Measurements from ENCODE around the gene OOSP3. TPM values are rescaled to one million over a fixed set of nuclear protein-coding genes. Genes with fewer than 3 reads are reported as not detected.

OOSP3 gene
- polyA plus RNA-seq, 1 of the 3 experiments (the other 2 are of a cell fraction) = not detected

DNA sequence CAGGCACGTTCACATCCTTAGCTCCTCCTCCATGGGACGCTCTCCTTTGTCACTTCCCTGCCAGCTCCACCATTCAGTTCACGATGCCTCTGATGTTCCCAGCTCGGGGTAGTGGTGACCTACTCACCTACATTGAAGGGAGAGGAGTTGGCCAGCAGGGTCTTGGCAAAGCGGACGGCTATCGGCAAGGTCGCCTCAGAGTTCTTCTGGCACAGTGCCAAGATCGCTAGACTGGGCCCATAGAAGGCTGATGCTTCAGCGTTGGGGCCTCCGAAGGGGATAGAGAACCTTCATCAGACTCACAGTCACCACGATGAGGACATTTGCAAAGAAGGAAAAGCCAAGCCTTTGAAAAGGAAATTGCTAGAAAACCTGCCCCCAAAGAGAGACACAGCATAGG lies 36.3 kb upstream of the OOSP3 start:
- Histone ChIP-seq H4K20me1 (ENCODE audit: insufficient read depth) (no peaks in the 10 kb centered on the region), H3K9me2 (no peaks in the 10 kb centered on the region), H3K4me3 (ENCODE audit: low read depth in 2 of 2, low read length in 1 of 2) (no peak overlapping the region), H3F3A (replicated peaks; ENCODE audit: insufficient read depth) (no peaks in the 10 kb centered on the region), H3K4me1 (ENCODE audit: control insufficient read depth in 1 of 2, insufficient read depth in 2 of 2, low read depth in 1 of 2, low read length in 1 of 2) (no peaks in the 10 kb centered on the region), H3K27me3 (ENCODE audit: insufficient read depth) (no peaks in the 10 kb centered on the region; the same call in 1 of the 2 replicates), H2AFZ (ENCODE audit: low read depth) (no peak overlapping the region), H3K4me2 (no peak overlapping the region), H3K36me3 (replicated peaks in 1 of 2; ENCODE audit: control insufficient read depth in 1 of 2, insufficient read depth in 2 of 2, low read length in 1 of 2) (no peaks in the 10 kb centered on the region), H3K79me2 (ENCODE audit: insufficient read depth) (no peaks in the 10 kb centered on the region), H3K27ac (ENCODE audit: low read depth in 2 of 2, low read length in 1 of 2) (no peak overlapping the region), H3K9me3 (no peaks in the 10 kb centered on the region), H3K9ac (no peak overlapping the region)
- no peak for TF ChIP-seq GATA2 (CRISPR knock-in tag; IDR thresholded peaks at IDR 0.05)
- no peak for TF ChIP-seq MXI1 (IDR thresholded peaks at IDR 0.05; ENCODE audit: low read depth, low read length)
- no peak for TF ChIP-seq RAD21 (IDR thresholded peaks at IDR 0.05; ENCODE audit: low read length)
- TF ChIP-seq NFIC (IDR thresholded peaks at IDR 0.05; ENCODE audit: borderline replicate concordance) = peak; percentile 60
- TF ChIP-seq MAX (IDR thresholded peaks at IDR 0.05; ENCODE audit: low read depth) = no peak
- no peak for TF ChIP-seq FOSL2 (IDR thresholded peaks at IDR 0.05; ENCODE audit: borderline replicate concordance, low read depth)
- 25% methylated on average over 12 of the region's 12 CpGs for WGBS (ENCODE audit: low lambda C conversion rate)
- ChIA-PET POLR2A (no interaction called here), CTCF (interaction anchor here (1.4 kb wide), 1 partner anchor 20 kb away, joined by 3 read pairs; no protein-coding TSS in a partner anchor)
- peak; percentile 4 for DNase-seq

DNA sequence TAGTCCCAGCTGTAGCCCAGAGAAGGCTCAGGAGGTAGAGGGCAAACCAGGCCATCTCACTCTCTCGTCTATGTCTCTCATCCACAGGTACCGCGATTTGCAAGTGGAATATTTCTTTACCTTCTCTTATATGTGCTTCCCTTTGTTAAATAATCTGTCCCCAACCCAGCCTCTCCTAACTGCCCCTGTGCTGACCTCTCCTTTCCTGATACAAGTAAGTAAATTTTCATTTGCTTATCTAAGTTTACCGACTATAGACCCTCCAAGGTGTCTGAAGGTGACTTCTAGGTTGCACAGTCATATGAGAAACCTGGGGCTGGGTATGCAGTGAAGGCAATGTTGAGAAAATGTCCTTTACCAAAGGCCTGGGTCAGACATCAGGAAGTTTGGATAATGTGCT lies 33.2 kb upstream of the OOSP3 start, which contains the start of gene CBLIF:
CBLIF (minus strand) TSS at position 101 of the 400 bp plus-strand sequence; CDS start at position 55, 46 bp downstream.
- Histone ChIP-seq H3F3A (replicated peaks; ENCODE audit: insufficient read depth) (no peaks in the 10 kb centered on the region), H3K27ac (ENCODE audit: low read depth in 2 of 2, low read length in 1 of 2) (no peak within 1 kb of the TSS), H3K9ac (no peak within 1 kb of the TSS), H3K4me3 (ENCODE audit: low read depth in 2 of 2, low read length in 1 of 2) (no peak within 1 kb of the TSS), H2AFZ (ENCODE audit: low read depth) (no peak within 1 kb of the TSS), H3K79me2 (ENCODE audit: insufficient read depth) (no peaks in the 10 kb centered on the region), H4K20me1 (ENCODE audit: insufficient read depth) (no peaks in the 10 kb centered on the region), H3K27me3 (ENCODE audit: insufficient read depth) (no peaks in the 10 kb centered on the region; the same call in 1 of the 2 replicates), H3K4me2 (no peak within 1 kb of the TSS), H3K36me3 (replicated peaks in 1 of 2; ENCODE audit: control insufficient read depth in 1 of 2, insufficient read depth in 2 of 2, low read length in 1 of 2) (no peaks in the 10 kb centered on the region), H3K9me2 (no peaks in the 10 kb centered on the region), H3K9me3 (no peaks in the 10 kb centered on the region), H3K4me1 (ENCODE audit: control insufficient read depth in 1 of 2, insufficient read depth in 2 of 2, low read depth in 1 of 2, low read length in 1 of 2) (no peaks in the 10 kb centered on the region)
- POLR2A ChIA-PET = no interaction called here
- 42% methylated on average over 4 of the region's 4 CpGs for WGBS (ENCODE audit: low lambda C conversion rate)
- no peak for DNase-seq
- CTCF ChIA-PET = interaction anchor here (1.4 kb wide), 1 partner anchor 22 kb away, joined by 4 read pairs; no protein-coding TSS in a partner anchor
- TF ChIP-seq MXI1 (IDR thresholded peaks at IDR 0.05; ENCODE audit: low read depth, low read length) (no peak), ZBTB33 (IDR thresholded peaks at IDR 0.05; ENCODE audit: borderline replicate concordance, low read depth) (no peak), FOXM1 (IDR thresholded peaks at IDR 0.05; ENCODE audit: low read depth) (no peak), SIN3A (IDR thresholded peaks at IDR 0.05; ENCODE audit: borderline replicate concordance, low read depth, low read length) (no peak), JUND (IDR thresholded peaks at IDR 0.05) (no peak), RCOR1 (IDR thresholded peaks at IDR 0.05; ENCODE audit: low read length) (no peak), GABPA (IDR thresholded peaks at IDR 0.05; ENCODE audit: low read depth) (no peak), EP300 (IDR thresholded peaks at IDR 0.05; ENCODE audit: borderline replicate concordance in 1 of 2, low read depth in 1 of 2, low read length in 1 of 2) (no peak), RXRA (IDR thresholded peaks at IDR 0.05; ENCODE audit: borderline replicate concordance, low read depth) (no peak)
- TF ChIP-seq, protein P1, sequence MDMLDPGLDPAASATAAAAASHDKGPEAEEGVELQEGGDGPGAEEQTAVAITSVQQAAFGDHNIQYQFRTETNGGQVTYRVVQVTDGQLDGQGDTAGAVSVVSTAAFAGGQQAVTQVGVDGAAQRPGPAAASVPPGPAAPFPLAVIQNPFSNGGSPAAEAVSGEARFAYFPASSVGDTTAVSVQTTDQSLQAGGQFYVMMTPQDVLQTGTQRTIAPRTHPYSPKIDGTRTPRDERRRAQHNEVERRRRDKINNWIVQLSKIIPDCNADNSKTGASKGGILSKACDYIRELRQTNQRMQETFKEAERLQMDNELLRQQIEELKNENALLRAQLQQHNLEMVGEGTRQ (IDR thresholded peaks at IDR 0.05; ENCODE audit: borderline replicate concordance, low read depth, low read length) = no peak
